ENCODE data around the gene SLC7A9.

SLC7A9 gene

GRCh38 chr19:32859591-32859990 is 10.0 kb downstream of the SLC7A9 start:
- no peak for TF ChIP-seq SIN3A (IDR thresholded peaks at IDR 0.05; ENCODE audit: borderline replicate concordance, insufficient read depth, low read length)
- TF ChIP-seq REST (IDR thresholded peaks at IDR 0.05; ENCODE audit: insufficient read depth in 1 of 2, low read depth in 2 of 2, low read length in 2 of 2): no peak
- no peak for TF ChIP-seq TAF1 (IDR thresholded peaks at IDR 0.05; ENCODE audit: borderline replicate concordance, insufficient read depth, low read length)
- no peak for TF ChIP-seq FOXP2 (optimal IDR thresholded peaks at IDR 0.05; ENCODE audit: borderline replicate concordance, extremely low read depth, extremely low read length, insufficient read depth)
- TF ChIP-seq POLR2AphosphoS5 (IDR thresholded peaks at IDR 0.05; ENCODE audit: low read depth, low read length): no peak

GRCh38 chr19:32858559-32858958 is 11.0 kb downstream of the SLC7A9 start:
- no peak for TF ChIP-seq TAF1 (IDR thresholded peaks at IDR 0.05; ENCODE audit: borderline replicate concordance, insufficient read depth, low read length)
- TF ChIP-seq FOXP2 (optimal IDR thresholded peaks at IDR 0.05; ENCODE audit: borderline replicate concordance, extremely low read depth, extremely low read length, insufficient read depth): no peak
- no peak for TF ChIP-seq REST (IDR thresholded peaks at IDR 0.05; ENCODE audit: insufficient read depth in 1 of 2, low read depth in 2 of 2, low read length in 2 of 2)
- no peak for TF ChIP-seq SIN3A (IDR thresholded peaks at IDR 0.05; ENCODE audit: borderline replicate concordance, insufficient read depth, low read length)
- TF ChIP-seq POLR2AphosphoS5 (IDR thresholded peaks at IDR 0.05; ENCODE audit: low read depth, low read length): no peak

GRCh38 chr19:32858155-32858554 is 11.4 kb downstream of the SLC7A9 start:
- TF ChIP-seq REST (IDR thresholded peaks at IDR 0.05; ENCODE audit: insufficient read depth in 1 of 2, low read depth in 2 of 2, low read length in 2 of 2) (no peak), SIN3A (IDR thresholded peaks at IDR 0.05; ENCODE audit: borderline replicate concordance, insufficient read depth, low read length) (no peak), POLR2AphosphoS5 (IDR thresholded peaks at IDR 0.05; ENCODE audit: low read depth, low read length) (no peak), FOXP2 (optimal IDR thresholded peaks at IDR 0.05; ENCODE audit: borderline replicate concordance, extremely low read depth, extremely low read length, insufficient read depth) (no peak), TAF1 (IDR thresholded peaks at IDR 0.05; ENCODE audit: borderline replicate concordance, insufficient read depth, low read length) (no peak)

GRCh38 chr19:32857584-32857983 is 12.0 kb downstream of the SLC7A9 start:
- no peak for TF ChIP-seq FOXP2 (optimal IDR thresholded peaks at IDR 0.05; ENCODE audit: borderline replicate concordance, extremely low read depth, extremely low read length, insufficient read depth)
- no peak for TF ChIP-seq SIN3A (IDR thresholded peaks at IDR 0.05; ENCODE audit: borderline replicate concordance, insufficient read depth, low read length)
- TF ChIP-seq REST (IDR thresholded peaks at IDR 0.05; ENCODE audit: insufficient read depth in 1 of 2, low read depth in 2 of 2, low read length in 2 of 2): no peak
- TF ChIP-seq POLR2AphosphoS5 (IDR thresholded peaks at IDR 0.05; ENCODE audit: low read depth, low read length): no peak
- TF ChIP-seq TAF1 (IDR thresholded peaks at IDR 0.05; ENCODE audit: borderline replicate concordance, insufficient read depth, low read length): no peak

GRCh38 chr19:32852216-32852615 is 17.4 kb downstream of the SLC7A9 start:
- TF ChIP-seq SIN3A (IDR thresholded peaks at IDR 0.05; ENCODE audit: borderline replicate concordance, insufficient read depth, low read length): no peak
